BJ (cell line): Measurements from ENCODE around the gene OBSL1. TPM values are rescaled to one million over a fixed set of nuclear protein-coding genes. Genes with fewer than 3 reads are reported as not detected.

ENCODE experiments used
- CTCF ChIA-PET: fragments of 350-600 bp; formaldehyde crosslinking; extraction: SDS; loops from one replicate; lab custom pipeline; 2021; ENCODE audit warnings: antibody characterized with exemption, inconsistent platforms; lab: Yijun Ruan, JAX
- POLR2A ChIA-PET: fragments of 300-600 bp; sonication (Branson Sonifier 250); formaldehyde crosslinking; extraction: SDS; loops from one replicate; lab custom pipeline; 2021; ENCODE audit warnings: antibody characterized with exemption; lab: Charles Lee
- DNase-seq: peaks from one replicate; pipeline ENCODE4 v3.0.0-alpha.2; 2011; ENCODE audit warnings: low read depth
- H3K27me3 ChIP-seq: 2 replicates; pipeline ENCODE4 v1.6.0; 2011; ENCODE audit warnings: low read length; ENCODE audit not compliant: control insufficient read depth, insufficient read depth
- H3K36me3 ChIP-seq: 2 replicates; pipeline ENCODE4 v1.5.1; 2011; ENCODE audit warnings: low read length; ENCODE audit not compliant: control insufficient read depth, insufficient read depth
- H3K4me3 ChIP-seq: 2 replicates; pipeline ENCODE4 v1.5.1; 2011; ENCODE audit warnings: low read depth, mild to moderate bottlenecking, control low read depth, low read length
- CTCF ChIP-seq: IDR thresholded peaks from 2 replicates; pipeline ENCODE4 v1.5.1; 2011; ENCODE audit warnings: low read depth, mild to moderate bottlenecking, control low read depth, inconsistent platforms, low read length, moderate library complexity; ENCODE audit not compliant: insufficient read depth
- polyA plus RNA-seq: library from polyadenylated mRNA; depleted of rRNA; stranded (reverse); fragments of >200 nt; gene quantifications from 2 replicates; pipeline ENCODE4 v1.2.3, GENCODE V29; 2011

The OBSL1 gene
- polyA plus RNA-seq, 1 experiment: 75.9 TPM

GRCh38 chr2:219593154-219593553, 21.8 kb upstream of the OBSL1 start:
- DNase-seq: no peak
- no peak for TF ChIP-seq CTCF
- no peaks in the 10 kb centered on the region for H3K36me3 ChIP-seq
- ChIA-PET POLR2A (no interaction called here), CTCF (interaction anchor here (1.7 kb wide), 1 partner anchor 16 kb away, joined by 4 read pairs; no protein-coding TSS in a partner anchor)
- no peaks in the 10 kb centered on the region for H3K27me3 ChIP-seq
- no peak overlapping the region for H3K4me3 ChIP-seq

- no peak for DNase-seq
- Histone ChIP-seq H3K27me3 (no peaks in the 10 kb centered on the region), H3K4me3 (no peak overlapping the region), H3K36me3 (no peaks in the 10 kb centered on the region)
- ChIA-PET POLR2A (no interaction called here), CTCF (interaction anchor here (1.1 to 1.7 kb wide), 3 partner anchors 15 to 65 kb away, joined by 3 to 4 read pairs (median 3); no protein-coding TSS in a partner anchor)
- no peak for TF ChIP-seq CTCF
These were observed 21.4 kb upstream of the OBSL1 start for GRCh38 chr2:219592736-219593135.

- DNase-seq: no peak
- no peaks in the 10 kb centered on the region for H3K27me3 ChIP-seq
- TF ChIP-seq CTCF: no peak
- H3K36me3 ChIP-seq: no peaks in the 10 kb centered on the region
- POLR2A ChIA-PET: no interaction called here
- CTCF ChIA-PET: no interaction called here
- no peak overlapping the region for H3K4me3 ChIP-seq
These were observed 19.8 kb upstream of the OBSL1 start for GRCh38 chr2:219591091-219591490.

- H3K4me3 ChIP-seq: no peak overlapping the region
- POLR2A ChIA-PET: interaction anchor here (0.7 kb wide), 1 partner anchor 15 kb away, joined by 3 read pairs; no protein-coding TSS in a partner anchor
- CTCF ChIA-PET: interaction anchor here (1.1 to 3.9 kb wide), 2 partner anchors 10 to 21 kb away, joined by 3 to 12 read pairs; partner anchors contain the start of gene OBSL1
- no peak for DNase-seq
- H3K36me3 ChIP-seq: no peaks in the 10 kb centered on the region
- H3K27me3 ChIP-seq: peaks cover 11% of the 10 kb centered on the region
- no peak for TF ChIP-seq CTCF
These were observed 10.0 kb upstream of the OBSL1 start for GRCh38 chr2:219581346-219581745.

GRCh38 chr2:219578811-219579613, 7.7 kb upstream of the OBSL1 start:
- H3K36me3 ChIP-seq: no peaks in the 10 kb centered on the region
- ChIA-PET CTCF (interaction anchor here (0.6 to 3.9 kb wide), 2 partner anchors 18 to 63 kb away, joined by 3 to 12 read pairs; no protein-coding TSS in a partner anchor), POLR2A (no interaction called here)
- no peak overlapping the region for H3K4me3 ChIP-seq
- no peak for DNase-seq
- TF ChIP-seq CTCF: no peak
- H3K27me3 ChIP-seq: peaks cover 10% of the 10 kb centered on the region
